ENCODE results near the gene SC5D.
A peak's percentile ranks its signal among the peaks of the same experiment; 100 is the strongest.

SC5D gene

DNA sequence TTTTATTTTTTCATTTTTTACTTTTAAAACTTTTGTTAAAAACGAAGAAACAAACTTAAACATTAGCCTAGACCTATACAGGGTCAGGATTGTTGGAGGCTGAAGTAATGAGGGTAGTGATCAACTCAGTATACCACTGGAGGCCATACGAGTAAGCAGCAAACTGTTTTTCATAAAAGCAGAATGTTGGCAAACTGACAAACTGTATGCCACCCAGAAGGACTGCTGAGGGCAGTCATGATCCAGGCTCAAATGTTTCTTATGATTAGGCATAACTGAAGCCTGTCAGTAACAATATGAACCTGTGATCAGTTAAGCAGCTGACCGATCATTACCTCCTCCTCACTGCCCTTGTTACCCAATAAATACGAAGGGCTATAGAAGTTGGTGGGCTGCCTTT lies 10.2 kb upstream of the SC5D start:
- TF ChIP-seq, protein P1, sequence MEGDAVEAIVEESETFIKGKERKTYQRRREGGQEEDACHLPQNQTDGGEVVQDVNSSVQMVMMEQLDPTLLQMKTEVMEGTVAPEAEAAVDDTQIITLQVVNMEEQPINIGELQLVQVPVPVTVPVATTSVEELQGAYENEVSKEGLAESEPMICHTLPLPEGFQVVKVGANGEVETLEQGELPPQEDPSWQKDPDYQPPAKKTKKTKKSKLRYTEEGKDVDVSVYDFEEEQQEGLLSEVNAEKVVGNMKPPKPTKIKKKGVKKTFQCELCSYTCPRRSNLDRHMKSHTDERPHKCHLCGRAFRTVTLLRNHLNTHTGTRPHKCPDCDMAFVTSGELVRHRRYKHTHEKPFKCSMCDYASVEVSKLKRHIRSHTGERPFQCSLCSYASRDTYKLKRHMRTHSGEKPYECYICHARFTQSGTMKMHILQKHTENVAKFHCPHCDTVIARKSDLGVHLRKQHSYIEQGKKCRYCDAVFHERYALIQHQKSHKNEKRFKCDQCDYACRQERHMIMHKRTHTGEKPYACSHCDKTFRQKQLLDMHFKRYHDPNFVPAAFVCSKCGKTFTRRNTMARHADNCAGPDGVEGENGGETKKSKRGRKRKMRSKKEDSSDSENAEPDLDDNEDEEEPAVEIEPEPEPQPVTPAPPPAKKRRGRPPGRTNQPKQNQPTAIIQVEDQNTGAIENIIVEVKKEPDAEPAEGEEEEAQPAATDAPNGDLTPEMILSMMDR (IDR thresholded peaks at IDR 0.05; ENCODE audit: insufficient read depth, low read length, missing control alignments), result no peak
- POLR2A ChIA-PET, result no interaction called here
- CTCF ChIA-PET, result interaction anchor here (0.6 to 1.3 kb wide), 2 partner anchors 10 to 111 kb away, joined by 4 read pairs; partner anchors contain the start of gene SC5D
- no peak for DNase-seq (ENCODE audit: low read depth, low spot score)
- no peak overlapping the region for H3K4me3 ChIP-seq (ENCODE audit: low read depth, low read length)

DNA sequence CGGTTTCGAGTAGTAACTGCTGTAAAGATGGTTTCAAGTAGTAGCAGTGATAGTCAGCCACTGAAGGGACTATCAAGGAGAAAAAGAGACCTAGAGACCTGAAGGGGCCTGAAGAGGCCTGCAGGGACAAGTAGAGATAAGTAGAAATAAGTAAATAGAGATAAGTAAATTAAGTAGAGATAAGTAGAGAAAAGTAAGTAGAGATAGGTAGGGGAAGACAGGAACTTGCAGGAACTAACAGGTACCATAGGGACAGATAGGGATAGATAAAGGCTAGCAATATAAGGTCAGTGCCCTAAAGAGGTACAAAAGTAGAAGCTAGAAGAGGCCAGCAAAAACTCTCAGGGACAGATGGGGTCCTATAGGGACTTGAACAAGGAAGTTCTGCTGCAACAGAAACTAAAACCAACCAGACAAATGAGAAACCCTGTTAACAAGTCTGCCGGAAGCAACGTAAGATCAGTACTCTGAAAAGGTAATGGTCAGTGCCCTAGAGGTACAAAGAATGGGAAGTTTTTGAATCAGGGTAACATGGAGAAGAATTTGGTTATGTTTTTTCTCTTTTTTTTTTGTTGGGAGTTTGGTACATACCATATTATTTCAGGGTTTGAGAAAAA lies 9.6 kb upstream of the SC5D start:
- POLR2A ChIA-PET, result no interaction called here
- no peak overlapping the region for H3K4me3 ChIP-seq (ENCODE audit: low read depth, low read length)
- no peak for DNase-seq (ENCODE audit: low read depth, low spot score)
- TF ChIP-seq, protein P1 (IDR thresholded peaks at IDR 0.05; ENCODE audit: insufficient read depth, low read length, missing control alignments), result no peak
- CTCF ChIA-PET, result no interaction called here

DNA sequence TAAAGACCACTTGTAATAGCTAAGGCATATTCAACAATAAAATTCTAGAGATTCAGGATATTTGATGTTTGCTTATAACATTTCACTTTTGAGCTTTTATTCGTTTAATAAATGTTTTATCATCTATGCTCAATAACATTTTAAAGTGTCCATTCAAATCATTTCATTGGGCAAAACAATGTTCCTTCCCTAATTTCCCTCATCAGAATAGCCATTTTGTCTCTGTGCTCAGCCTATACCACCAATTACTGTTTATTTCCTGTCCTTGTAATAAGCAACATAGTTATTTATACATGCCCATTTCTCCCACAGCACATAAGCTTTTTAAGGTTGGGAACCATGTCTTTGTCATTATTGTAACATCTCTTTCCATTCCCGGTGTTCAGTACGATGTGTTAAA lies 1.3 kb upstream of the SC5D start:
- ChIA-PET POLR2A (no interaction called here), CTCF (interaction anchor here (1.0 to 1.8 kb wide), 4 partner anchors 10 to 301 kb away, joined by 3 to 4 read pairs (median 4); no protein-coding TSS in a partner anchor)
- no peak overlapping the region for H3K4me3 ChIP-seq (ENCODE audit: low read depth, low read length)
- no peak for DNase-seq (ENCODE audit: low read depth, low spot score)
- TF ChIP-seq, protein P1 (IDR thresholded peaks at IDR 0.05; ENCODE audit: insufficient read depth, low read length, missing control alignments), result no peak

DNA sequence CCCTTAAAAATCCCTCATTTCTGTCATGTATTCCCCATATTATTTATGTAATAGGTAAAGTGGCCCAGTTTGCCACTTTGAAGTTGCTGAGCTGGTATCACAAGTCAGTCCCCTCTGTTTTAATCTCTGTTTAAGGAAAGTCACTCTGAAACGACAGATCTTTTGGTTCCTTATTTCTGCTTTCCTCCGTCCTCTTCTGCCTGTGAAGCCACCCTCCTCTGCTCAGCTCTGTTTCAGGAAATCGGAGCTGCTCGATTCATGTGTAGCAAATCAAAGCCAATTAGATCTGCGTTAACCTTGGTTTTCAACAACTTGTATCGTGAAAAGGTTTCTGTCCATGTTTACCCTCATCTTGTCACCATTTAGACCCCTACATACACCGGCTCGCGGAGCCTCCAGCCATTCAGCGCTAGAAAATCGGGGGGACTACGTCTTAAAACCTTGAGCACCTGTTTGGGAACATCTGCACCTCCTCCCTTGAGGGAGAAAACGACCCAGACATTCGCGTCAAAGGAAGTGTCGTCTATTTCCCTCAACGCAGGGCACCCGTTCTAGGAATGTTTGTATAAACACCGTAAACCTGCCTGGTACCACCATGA lies 576 bp upstream of the SC5D start:
- H3K4me3 ChIP-seq (ENCODE audit: low read depth, low read length), result peak overlapping the region; percentile 93
- POLR2A ChIA-PET, result interaction anchor here (0.9 kb wide), 1 partner anchor 11 kb away, joined by 3 read pairs; no protein-coding TSS in a partner anchor
- TF ChIP-seq, protein P1 (IDR thresholded peaks at IDR 0.05; ENCODE audit: insufficient read depth, low read length, missing control alignments), result no peak
- CTCF ChIA-PET, result interaction anchor here (0.7 to 1.8 kb wide), 8 partner anchors 10 to 1288 kb away, joined by 3 to 4 read pairs (median 3); no protein-coding TSS in a partner anchor
- DNase-seq (ENCODE audit: low read depth, low spot score), result no peak

DNA sequence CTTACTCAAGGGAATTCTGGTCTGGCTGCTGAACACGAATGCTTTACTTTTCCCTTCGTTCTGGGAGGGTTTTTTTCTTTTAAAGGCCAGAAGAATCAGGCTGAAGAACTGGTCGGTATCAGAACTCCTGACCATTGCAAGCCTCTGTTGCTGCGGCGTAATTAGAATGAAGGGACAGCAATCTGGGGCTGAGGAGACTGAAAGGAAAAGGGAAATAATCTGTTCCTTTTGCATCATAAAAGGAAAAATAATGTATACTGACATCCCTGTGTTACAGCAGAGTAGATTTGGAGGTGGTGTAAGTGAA lies 670 bp downstream of the SC5D start:
- TF ChIP-seq, protein P1 (IDR thresholded peaks at IDR 0.05; ENCODE audit: insufficient read depth, low read length, missing control alignments), result no peak
- CTCF ChIA-PET, result interaction anchor here (1.1 to 1.2 kb wide), 2 partner anchors 15 to 1287 kb away, joined by 3 read pairs; no protein-coding TSS in a partner anchor

DNA sequence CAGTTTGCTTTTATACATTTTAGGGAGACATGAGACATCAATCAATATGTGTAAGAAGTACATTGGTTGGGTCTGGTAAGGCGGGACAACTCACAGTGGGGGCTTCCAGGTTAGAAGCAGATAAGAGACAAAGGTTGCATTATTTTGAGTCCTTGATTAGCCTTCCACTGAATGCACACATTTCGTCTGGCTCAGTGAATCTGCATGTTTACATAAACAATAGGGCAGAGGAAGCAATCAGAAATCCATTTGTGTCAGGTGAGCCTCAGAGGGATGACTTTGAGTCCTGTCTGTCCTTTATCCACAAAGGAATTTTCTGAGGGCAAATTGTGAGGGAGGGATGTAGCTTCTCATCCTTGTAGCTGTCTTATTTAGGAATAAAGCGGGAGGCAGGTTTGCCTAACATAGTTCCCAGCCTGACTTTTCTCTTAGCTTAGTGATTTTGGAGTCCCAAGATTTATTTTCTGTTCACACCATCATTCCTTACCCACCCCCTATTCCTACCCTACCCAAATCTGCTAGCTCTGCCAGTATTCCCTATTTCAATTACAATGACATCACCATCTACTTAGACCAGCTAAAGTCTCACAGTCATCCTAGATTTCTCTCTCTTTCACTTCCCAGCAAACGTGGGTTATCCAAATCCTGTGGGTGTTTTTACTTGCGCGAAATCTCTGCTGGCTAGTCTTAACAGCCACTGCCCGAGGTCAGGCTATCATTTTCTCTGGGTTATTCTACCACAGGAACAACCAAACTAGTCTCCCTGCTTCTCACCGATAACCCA lies 2.9 kb downstream of the SC5D start:
- ChIA-PET CTCF (interaction anchor here (1.1 kb wide), 1 partner anchor 24 kb away, joined by 4 read pairs; no protein-coding TSS in a partner anchor), POLR2A (no interaction called here)
- TF ChIP-seq, protein P1 (IDR thresholded peaks at IDR 0.05; ENCODE audit: insufficient read depth, low read length, missing control alignments), result no peak
- DNase-seq (ENCODE audit: low read depth, low spot score), result no peak
- no peak overlapping the region for H3K4me3 ChIP-seq (ENCODE audit: low read depth, low read length)

More for the DNA sequence above, 670 bp downstream of the SC5D start:
- H3K4me3 ChIP-seq (ENCODE audit: low read depth, low read length), result peak overlapping the region; percentile 93
- POLR2A ChIA-PET, result interaction anchor here (0.6 kb wide), 1 partner anchor 174 kb away, joined by 3 read pairs; no protein-coding TSS in a partner anchor
- no peak for DNase-seq (ENCODE audit: low read depth, low spot score)
